Measurements from ENCODE around the gene CFAP58. TPM values are rescaled to one million over a fixed set of nuclear protein-coding genes. Genes with fewer than 3 reads are reported as not detected.

Gene CFAP58
- polyA plus RNA-seq (ENCODE audit: insufficient read length in 4 of 4): under 1 TPM; 0.27 to 0.95 (median 0.72) TPM

DNA sequence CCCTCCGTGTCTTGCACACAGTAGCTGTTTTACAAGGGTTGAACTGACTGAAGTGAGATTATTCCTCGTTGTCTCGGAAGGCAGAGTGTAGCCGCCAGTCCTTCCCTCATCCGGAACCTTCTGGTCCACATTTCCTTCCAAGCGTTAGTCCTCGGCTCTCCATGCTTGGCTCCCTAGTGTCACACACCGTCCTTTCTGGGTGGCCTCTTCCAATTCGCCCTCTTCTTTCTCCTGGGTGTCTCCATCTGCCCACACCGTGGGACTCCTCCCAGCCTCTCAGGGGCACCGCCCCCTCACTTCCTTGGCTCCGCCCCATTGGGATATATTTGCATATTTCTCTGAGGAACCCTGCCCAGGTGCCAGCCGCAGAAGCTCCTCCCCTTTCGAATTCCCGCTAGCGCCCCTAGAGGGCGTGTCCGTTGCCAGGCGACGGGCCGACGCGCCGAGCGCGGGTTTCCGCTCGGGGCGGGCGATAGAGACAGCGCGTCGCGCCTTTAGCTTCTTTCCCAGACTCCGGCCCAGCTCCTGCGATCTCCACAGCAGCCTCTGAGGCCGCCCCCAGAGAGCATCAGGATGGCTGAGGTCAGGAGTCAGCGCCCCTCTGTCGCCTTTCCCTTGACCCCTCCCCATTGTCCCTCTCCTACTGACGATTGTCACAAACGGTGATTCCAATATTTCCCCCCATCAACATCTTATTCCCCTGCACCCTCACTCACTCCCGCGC, at the start of gene CFAP58:
TSS of gene CFAP58 (plus strand) at position 509 of the 724 bp plus-strand sequence. CDS start at position 574, 65 bp downstream.
- DNase-seq (ENCODE audit: low read depth in 4 of 4, low spot score in 3 of 4): peak in 3 of 4 donors; percentile 77 to 86 (median 84)

DNA sequence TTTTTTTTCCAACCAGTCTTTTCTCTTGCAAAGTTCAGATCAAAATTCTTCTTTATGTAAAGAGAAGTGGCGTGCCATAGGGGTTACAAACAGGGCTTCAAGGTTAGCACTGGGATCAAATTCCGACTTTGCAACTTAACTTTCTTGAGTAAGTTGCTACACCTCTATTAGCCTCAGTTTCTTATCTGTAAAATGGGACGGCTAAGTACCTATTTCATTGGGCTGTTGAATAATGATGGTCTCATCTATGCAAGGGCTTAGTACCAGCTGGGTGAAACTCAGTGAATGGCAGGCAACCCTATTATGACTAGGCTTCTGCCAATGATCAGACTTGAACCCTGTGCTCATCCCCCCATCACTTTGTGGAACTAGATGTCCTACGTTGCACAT, 49.3 kb upstream of the CFAP58 start:
- DNase-seq (ENCODE audit: low read depth in 4 of 4, low spot score in 3 of 4): no peak

- no peak for DNase-seq (ENCODE audit: low read depth in 4 of 4, low spot score in 3 of 4)
Measured at GRCh38 chr10:104304927-104305326, 48.7 kb upstream of the CFAP58 start.

DNA sequence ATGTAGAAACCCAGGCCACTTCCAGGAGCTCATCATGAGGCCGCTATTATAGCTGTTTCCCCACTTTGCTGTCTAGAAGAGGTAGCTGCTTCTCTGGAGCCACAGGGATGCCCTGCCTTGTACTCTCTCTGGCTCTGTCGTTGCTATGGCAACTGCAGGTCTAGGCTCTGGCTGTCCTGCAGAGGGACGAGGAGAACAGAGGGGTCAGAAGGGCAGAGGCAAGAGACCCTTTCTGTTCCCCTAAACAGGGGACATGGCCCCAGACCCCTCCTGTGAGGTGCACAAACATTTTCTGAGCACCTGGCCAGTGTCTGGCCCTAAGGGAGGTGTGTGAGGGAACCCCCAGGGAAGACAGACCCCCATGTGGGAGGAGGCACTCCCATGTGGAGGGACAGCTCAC, 46.7 kb upstream of the CFAP58 start:
- no peak for DNase-seq (ENCODE audit: low read depth in 4 of 4, low spot score in 3 of 4)

DNA sequence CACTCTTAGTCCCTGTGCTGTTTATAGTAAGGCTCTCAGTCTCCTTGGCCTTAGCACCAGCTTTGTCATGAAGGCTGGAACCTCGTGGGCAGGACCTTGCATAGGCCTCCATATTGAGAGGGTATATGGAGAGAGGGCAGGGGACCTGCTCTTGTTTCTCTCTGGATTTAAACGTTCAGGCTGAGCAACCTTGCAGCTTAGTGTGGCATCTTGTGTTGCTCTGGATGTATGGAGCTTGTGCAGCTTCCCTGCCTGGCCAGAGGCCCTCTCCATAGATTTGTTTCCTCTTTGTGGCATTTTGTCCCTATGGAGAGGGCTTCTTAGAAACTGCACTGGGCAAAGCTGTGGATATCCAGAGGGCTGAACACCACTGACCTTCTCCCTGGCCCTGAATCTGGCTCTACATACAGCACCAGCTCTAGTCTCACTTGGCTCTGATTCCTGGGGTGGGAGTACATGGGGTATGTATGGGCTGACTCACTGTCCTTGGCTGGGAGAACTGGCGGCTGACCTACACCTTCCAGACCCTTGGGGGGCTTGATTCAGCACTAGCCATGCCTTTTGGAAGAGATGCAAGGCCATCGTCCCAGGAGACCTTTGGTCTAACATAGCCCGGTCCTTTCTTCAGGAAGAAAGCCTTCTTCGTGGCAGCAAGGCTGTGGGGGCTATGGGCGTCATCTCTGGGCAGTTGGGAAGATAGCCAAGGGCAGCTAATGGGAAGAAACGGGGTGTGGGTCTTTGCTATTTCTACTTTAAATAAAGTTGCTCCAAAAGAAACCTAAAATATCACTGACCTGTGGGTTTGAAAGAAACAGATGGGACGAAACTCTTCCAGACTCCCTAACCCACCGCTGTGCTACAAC, 45.8 kb upstream of the CFAP58 start:
- DNase-seq (ENCODE audit: low read depth in 4 of 4, low spot score in 3 of 4): no peak

DNA sequence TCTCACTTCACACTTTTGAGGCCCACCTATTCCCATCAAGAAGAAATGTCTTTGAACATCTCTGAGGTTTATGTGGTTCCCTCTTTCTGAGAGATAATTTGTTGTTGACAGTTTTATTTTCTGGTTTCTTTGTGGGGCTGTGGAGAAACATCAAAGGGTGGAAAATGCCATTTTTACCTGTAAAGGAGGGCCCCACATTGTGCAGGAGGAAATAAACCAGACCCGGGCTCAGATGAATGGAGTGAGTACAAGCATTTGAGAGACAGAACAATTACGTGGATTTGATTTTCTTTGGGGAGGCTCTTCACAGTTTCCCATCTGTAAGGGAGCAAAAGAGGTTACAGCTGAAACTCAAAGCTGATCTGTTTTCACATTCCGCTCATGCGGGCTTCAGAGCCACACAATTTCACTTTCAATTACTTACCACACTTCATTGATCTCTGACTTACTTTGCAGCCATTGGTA, 45.2 kb upstream of the CFAP58 start:
- DNase-seq (ENCODE audit: low read depth in 4 of 4, low spot score in 3 of 4): no peak

DNA sequence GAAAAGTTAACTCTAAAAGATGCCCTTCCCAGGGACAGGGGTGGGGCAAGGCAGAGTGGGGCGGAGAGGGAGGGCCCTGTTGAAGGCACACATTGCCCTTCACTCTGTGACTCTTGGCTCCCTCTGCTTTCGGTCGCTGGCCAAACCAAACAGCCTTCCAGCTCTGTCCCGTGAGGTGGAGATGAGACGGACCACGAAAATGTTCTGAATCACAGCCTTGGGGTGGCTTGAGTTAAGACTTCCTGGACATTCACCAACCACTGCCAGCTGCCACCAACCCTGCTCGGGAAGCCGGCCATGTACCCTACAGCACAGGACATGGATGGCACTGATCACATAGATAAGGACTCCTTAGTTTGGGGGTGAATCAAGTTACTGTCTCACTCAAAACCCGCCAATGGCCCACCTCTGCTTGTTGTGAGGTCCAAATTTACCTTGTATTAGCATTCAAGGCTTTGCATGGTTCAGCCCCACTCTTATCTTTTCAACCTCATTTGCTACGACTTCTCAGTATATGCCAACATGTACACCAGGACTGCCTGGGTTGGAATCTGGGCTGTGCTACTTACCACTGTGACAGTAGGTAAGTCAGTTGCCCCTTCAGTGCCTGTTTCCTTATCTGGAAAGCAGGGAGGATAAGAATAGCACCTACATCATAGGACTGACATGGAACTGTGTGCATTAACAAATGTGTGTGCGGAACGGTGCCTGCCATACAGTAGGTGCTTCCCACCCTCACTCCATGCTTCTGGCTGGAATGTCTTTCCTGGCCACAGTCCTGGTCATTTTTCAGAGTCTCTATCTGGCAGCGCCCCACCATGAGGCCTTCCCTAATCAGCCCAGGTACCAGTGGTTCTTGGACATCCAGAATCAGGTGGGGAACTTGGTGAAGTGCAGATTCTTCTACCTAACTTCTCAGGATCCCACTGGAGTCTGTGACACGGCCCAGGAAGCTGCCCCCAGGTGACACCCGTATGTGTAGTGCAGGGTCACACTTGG, 43.4 kb upstream of the CFAP58 start:
- no peak for DNase-seq (ENCODE audit: low read depth in 4 of 4, low spot score in 3 of 4)

DNA sequence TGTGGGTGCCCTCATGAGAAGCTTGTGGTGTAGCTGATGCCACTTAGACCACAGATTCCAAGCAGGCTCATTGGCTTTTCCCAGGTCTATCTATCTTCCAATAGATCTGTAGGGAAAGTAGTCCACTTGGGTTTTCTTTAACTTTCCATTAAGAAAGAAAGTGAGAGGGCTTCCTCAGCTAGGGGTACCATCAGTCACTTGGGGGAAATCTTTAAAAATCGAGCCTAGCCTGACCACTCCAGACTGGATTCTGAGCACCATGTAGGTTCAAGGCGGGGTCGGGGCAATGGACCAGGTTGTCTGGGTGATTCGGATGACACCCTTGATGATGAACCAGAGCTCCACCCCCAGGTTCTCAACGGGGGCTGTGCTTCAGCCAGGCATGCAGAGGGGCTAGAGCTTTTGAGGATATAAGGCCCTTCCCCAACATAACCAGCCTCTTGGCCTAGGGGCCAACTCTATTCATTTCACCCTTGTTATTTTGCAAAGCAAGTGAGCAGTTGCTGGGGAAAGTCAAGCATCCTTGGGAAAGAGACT, 42.4 kb upstream of the CFAP58 start:
- DNase-seq (ENCODE audit: low read depth in 4 of 4, low spot score in 3 of 4): no peak

GRCh38 chr10:104314591-104315485, 38.8 kb upstream of the CFAP58 start:
- no peak for DNase-seq (ENCODE audit: low read depth in 4 of 4, low spot score in 3 of 4)

DNA sequence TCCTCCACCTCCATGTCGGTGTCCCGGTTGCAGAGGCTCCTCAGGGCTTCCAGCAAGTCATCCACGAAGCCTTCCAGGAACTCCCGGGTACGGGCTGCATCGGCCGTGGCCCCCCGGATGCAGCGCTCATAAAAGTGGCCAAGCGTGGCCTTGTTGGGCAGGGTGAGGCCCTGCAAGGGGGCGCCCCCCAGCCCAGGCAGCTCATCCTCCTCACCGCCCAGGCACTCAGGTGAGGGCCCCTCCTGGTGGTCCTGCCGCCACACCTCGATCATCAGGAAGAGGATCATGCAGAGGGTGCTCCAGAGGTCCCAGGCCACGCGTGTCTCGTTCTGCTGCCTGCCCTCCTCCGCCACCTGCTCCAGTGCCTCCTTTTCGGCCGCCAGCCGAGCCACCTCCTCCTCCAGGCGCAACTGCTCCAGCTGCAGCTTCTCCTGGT, 38.1 kb upstream of the CFAP58 start:
- no peak for DNase-seq (ENCODE audit: low read depth in 4 of 4, low spot score in 3 of 4)

GRCh38 chr10:104316321-104317099, 37.1 kb upstream of the CFAP58 start:
- no peak for DNase-seq (ENCODE audit: low read depth in 4 of 4, low spot score in 3 of 4)

DNA sequence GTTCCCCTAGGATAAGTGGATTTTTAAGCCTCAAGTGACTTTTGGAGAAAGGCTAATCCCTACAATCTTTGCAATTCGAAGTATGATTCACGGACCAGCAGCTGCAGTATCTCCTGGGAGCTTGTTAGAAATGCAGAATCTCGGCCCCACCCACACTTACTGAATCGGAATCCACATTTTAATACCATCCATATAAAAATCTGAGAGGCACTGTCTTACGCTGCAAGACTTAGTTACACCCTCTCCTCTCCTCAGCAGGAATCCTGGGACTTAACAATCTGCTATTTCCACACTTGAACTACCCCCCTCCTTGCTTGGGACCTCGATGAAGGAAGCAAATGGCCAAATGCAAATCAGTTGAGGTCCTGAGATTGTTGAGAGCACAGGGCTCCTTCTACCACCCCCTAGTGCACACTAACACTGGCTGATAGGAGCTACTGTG, 36.3 kb upstream of the CFAP58 start:
- no peak for DNase-seq (ENCODE audit: low read depth in 4 of 4, low spot score in 3 of 4)

GRCh38 chr10:104317726-104318299, 35.8 kb upstream of the CFAP58 start:
- no peak for DNase-seq (ENCODE audit: low read depth in 4 of 4, low spot score in 3 of 4)

DNA sequence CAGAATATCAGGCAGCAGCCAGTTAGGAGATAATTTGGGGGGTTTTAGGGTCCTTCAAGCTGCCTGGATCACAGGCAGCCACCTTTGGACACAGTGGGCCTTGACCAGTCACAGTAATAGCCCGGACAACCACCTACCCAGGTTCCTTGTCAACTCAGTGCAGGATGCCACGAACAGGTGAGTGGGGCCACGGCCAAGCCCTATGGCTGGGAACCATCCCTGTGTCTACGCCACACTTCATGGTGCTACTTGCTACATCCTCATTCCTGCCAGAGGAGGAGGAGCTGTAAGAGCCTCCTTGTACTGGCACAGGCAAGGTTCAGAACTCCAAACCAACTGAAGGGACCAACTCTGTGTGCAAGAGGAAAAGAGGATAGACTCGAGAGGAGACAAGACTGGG, 35.3 kb upstream of the CFAP58 start:
- DNase-seq (ENCODE audit: low read depth in 4 of 4, low spot score in 3 of 4): no peak

DNA sequence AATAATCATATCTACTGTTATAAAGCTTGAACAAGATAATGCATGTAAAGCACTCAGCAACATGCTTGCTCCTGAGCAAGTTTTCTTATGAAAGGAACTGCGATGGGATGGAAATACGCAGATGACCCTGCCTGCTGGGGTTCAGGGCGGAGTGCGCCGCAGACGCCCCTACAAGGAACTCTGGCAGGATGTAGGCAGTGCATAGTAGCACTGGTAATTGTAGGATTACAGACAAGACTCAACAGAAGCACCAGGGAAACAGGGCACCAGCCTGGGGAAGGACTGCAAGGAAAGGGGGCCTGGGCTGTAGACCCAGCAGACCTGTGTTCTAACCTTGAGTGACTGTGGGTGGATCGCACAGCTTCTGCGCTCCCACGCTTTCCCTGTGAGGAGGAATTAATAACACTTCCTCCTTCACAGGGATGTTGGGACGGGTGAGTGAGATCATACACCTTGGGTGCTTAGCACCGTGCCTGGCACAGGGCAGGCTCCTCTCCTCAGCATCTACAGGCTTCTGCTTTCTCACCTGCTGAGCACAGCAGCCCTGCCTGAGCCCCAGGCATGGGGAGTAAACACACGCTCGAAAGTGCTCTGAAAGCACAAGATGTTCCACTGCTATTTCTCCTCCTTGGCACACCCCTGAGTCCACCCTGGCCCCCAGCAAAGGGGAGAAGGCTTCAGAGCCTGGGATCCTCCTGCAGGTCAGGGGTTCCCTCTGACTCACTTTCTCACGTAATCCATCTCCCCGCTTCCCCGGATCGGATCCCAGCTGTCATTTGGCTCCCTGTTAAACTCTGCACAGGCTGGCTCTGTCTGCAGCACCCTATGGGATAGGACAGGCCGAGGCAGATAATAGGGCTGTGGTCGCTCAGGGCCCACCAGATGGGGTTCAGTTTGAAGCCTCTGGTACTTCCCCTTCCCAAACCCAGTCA, 34.6 kb upstream of the CFAP58 start:
- no peak for DNase-seq (ENCODE audit: low read depth in 4 of 4, low spot score in 3 of 4)

GRCh38 chr10:104321226-104321625, 32.4 kb upstream of the CFAP58 start:
- DNase-seq (ENCODE audit: low read depth in 4 of 4, low spot score in 3 of 4): no peak
